DMS114 treated with DMSO at 0.1 percent for 48 hours (cell line): ENCODE data around the gene PXDN.
A peak's percentile ranks its signal among the peaks of the same experiment; 100 is the strongest.
"Not testable (repeated sequence)": the region's sequence is repeated elsewhere in the genome, so short reads cannot be mapped to it uniquely, and the experiment has no call there.

Experiments
- DNase-seq: peaks from one replicate; lab custom pipeline; 2025; ENCODE audit not compliant: unreplicated experiment; lab: John Stamatoyannopoulos, UW

The PXDN gene

GRCh38 chr2:1777781-1778180 is 33.5 kb upstream of the PXDN start:
- no peak for DNase-seq

GRCh38 chr2:1777156-1777555 is 32.8 kb upstream of the PXDN start:
- DNase-seq, result no peak

GRCh38 chr2:1775511-1776035 is 31.3 kb upstream of the PXDN start:
- DNase-seq, result no peak

GRCh38 chr2:1774929-1775328 is 30.6 kb upstream of the PXDN start:
- no peak for DNase-seq

- no peak for DNase-seq
Measured at GRCh38 chr2:1773883-1774282, 29.6 kb upstream of the PXDN start.

GRCh38 chr2:1772471-1773267 is 28.4 kb upstream of the PXDN start:
- no peak for DNase-seq

GRCh38 chr2:1771626-1772280 is 27.4 kb upstream of the PXDN start:
- no peak for DNase-seq

- no peak for DNase-seq
Measured at GRCh38 chr2:1770566-1771380, 26.5 kb upstream of the PXDN start.

- DNase-seq, result peak; percentile 21
Measured at GRCh38 chr2:1769703-1770422, 25.5 kb upstream of the PXDN start.

- no peak for DNase-seq
Measured at GRCh38 chr2:1767939-1768691, 23.8 kb upstream of the PXDN start.

- DNase-seq, result no peak
Measured at GRCh38 chr2:1766851-1767811, 22.8 kb upstream of the PXDN start.

GRCh38 chr2:1766425-1766824 is 22.1 kb upstream of the PXDN start:
- no peak for DNase-seq

GRCh38 chr2:1765201-1765600 is 20.9 kb upstream of the PXDN start:
- not testable (repeated sequence) for DNase-seq

GRCh38 chr2:1759611-1759930 is 15.3 kb upstream of the PXDN start:
- DNase-seq, result no peak

GRCh38 chr2:1758774-1759610 is 14.7 kb upstream of the PXDN start:
- DNase-seq, result no peak

- no peak for DNase-seq
Measured at GRCh38 chr2:1758171-1758570, 13.9 kb upstream of the PXDN start.

- no peak for DNase-seq
Measured at GRCh38 chr2:1757567-1757966, 13.3 kb upstream of the PXDN start.

- DNase-seq, result not testable (repeated sequence)
Measured at GRCh38 chr2:1757146-1757545, 12.8 kb upstream of the PXDN start.
